Measurements from ENCODE around the gene POU6F2.

- TF ChIP-seq CTCF (conservative IDR thresholded peaks at IDR 0.05; ENCODE audit: low read depth, low read length): no peak
- TF ChIP-seq EZH2 (IDR thresholded peaks at IDR 0.05; ENCODE audit: low read length, unreplicated experiment): no peak
- no peak for TF ChIP-seq EZH2phosphoT487 (IDR thresholded peaks at IDR 0.05; ENCODE audit: borderline replicate concordance, low read length)
Measured at GRCh38 chr7:39153113-39153512, 175.4 kb downstream of the POU6F2 start.

Measured in PC-3 (cell line).